CD8-positive, alpha-beta memory T cell (primary cell): ENCODE data around the gene ALPK1. TPM values are rescaled to one million over a fixed set of nuclear protein-coding genes. Genes with fewer than 3 reads are reported as not detected.
"Not testable (repeated sequence)": the region's sequence is repeated elsewhere in the genome, so short reads cannot be mapped to it uniquely, and the experiment has no call there.

Experiments used
- CTCF ChIA-PET: fragments of 350-600 bp; sonication (Branson Sonifier 250); formaldehyde crosslinking; loops from one replicate; lab custom pipeline; 2021; ENCODE audit warnings: antibody characterized with exemption; lab: Charles Lee
- POLR2A ChIA-PET: fragments of 350-600 bp; sonication (Branson Sonifier 250); formaldehyde crosslinking; loops from one replicate; lab custom pipeline; 2021; ENCODE audit warnings: antibody characterized with exemption; lab: Charles Lee
- DNase-seq, 5 donors: peaks; one replicate each; pipeline versions ENCODE4 v3.0.0 to v3.0.0-alpha.2; 2020 to 2022; ENCODE audit warnings: mixed read lengths in 1 of 5
- H3K27ac ChIP-seq: one replicate; pipeline ENCODE4 v1.7.0; 2013; ENCODE audit warnings: low read depth, mild to moderate bottlenecking, low read length, moderate library complexity
- H3K27me3 ChIP-seq: 2 replicates; pipeline ENCODE4 v1.7.0; 2013; ENCODE audit warnings: low read length, mild to moderate bottlenecking; ENCODE audit not compliant: insufficient read depth, poor library complexity, severe bottlenecking
- H3K36me3 ChIP-seq: 2 replicates; pipeline ENCODE4 v1.7.0; 2013; ENCODE audit warnings: mild to moderate bottlenecking, low read length, moderate library complexity; ENCODE audit not compliant: insufficient read depth
- H3K4me1 ChIP-seq: 2 replicates; pipeline ENCODE4 v1.7.0; 2013; ENCODE audit warnings: mild to moderate bottlenecking, low read length, moderate library complexity; ENCODE audit not compliant: insufficient read depth
- H3K4me3 ChIP-seq: 2 replicates; pipeline ENCODE4 v1.7.0; 2013; ENCODE audit warnings: mild to moderate bottlenecking, low read length
- H3K9me3 ChIP-seq: 2 replicates; pipeline ENCODE4 v1.7.0; 2013; ENCODE audit warnings: mild to moderate bottlenecking, low read length
- H3K27ac Mint-ChIP-seq, 8 donors: one replicate each; pipeline ENCODE4 v1.8.0; 2020 to 2021; ENCODE audit warnings: mixed read lengths in 8 of 8, mild to moderate bottlenecking in 6 of 8, inconsistent platforms in 3 of 8, moderate library complexity in 3 of 8
- H3K27me3 Mint-ChIP-seq, 2 donors: one replicate each; pipeline ENCODE4 v1.8.0; 2020 to 2021; ENCODE audit warnings: mixed read lengths in 2 of 2, mild to moderate bottlenecking in 1 of 2, moderate library complexity in 1 of 2
- H3K36me3 Mint-ChIP-seq, 3 donors: one replicate each; pipeline ENCODE4 v1.8.0; 2020 to 2021; ENCODE audit warnings: mixed read lengths in 3 of 3, inconsistent platforms in 1 of 3, mild to moderate bottlenecking in 1 of 3
- H3K4me1 Mint-ChIP-seq, 3 donors: one replicate each; pipeline ENCODE4 v1.8.0; 2020 to 2021; ENCODE audit warnings: mixed read lengths in 3 of 3, inconsistent platforms in 1 of 3, mild to moderate bottlenecking in 1 of 3
- H3K4me3 Mint-ChIP-seq, 7 donors: one replicate each; pipeline ENCODE4 v1.8.0; 2020 to 2021; ENCODE audit warnings: mixed read lengths in 7 of 7, mild to moderate bottlenecking in 6 of 7, moderate library complexity in 4 of 7, inconsistent platforms in 2 of 7
- H3K9me3 Mint-ChIP-seq, 5 donors: one replicate each; pipeline ENCODE4 v1.8.0; 2020 to 2022; ENCODE audit warnings: mixed read lengths in 5 of 5, mild to moderate bottlenecking in 3 of 5, moderate library complexity in 2 of 5, inconsistent platforms in 1 of 5
- polyA plus RNA-seq: library from polyadenylated mRNA; unstranded; fragments of 300-500 nt; fragmentation: Illumina TruSeq; gene quantifications from one replicate; pipeline ENCODE4 v1.2.3, GENCODE V29; 2021
- total RNA-seq, 2 experiments: library from RNA; stranded (reverse); gene quantifications; one replicate each; pipeline ENCODE4 v1.2.3, GENCODE V29; 2021

The ALPK1 gene
- total and polyA plus RNA-seq, 3 experiments from 2014 or later: 1.1 to 3.1 (median 2.5) TPM

DNA sequence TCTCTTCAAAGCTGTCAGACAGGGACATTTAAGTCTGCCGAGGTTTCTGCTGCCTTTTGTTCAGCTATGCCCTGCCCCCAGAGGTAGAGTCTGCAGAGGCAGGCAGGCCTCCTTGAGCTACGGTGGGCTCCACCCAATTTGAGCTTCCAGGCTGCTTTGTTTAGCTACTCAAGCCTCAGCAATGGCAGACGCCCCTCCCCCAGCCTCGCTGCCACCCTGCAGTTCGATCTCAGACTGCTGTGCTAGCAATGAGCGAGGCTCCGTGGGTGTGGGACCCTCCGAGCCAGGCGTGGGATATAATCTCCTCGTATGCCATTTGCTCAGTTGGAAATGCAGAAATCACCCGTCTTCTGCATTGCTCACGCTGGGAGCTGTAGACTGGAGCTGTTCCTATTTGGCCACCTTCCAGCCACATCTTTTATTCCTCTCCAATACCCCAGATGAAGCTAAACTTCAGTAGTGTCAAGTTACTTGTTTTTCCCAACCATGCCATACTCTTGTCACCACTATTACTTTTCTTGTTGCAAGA, 12.2 kb downstream of the ALPK1 start:
- H3K9me3 Mint-ChIP-seq, H3K9me3 ChIP-seq, H3K36me3 ChIP-seq, H3K27me3 ChIP-seq, H3K4me1 ChIP-seq, H3K4me3 ChIP-seq, H3K27ac ChIP-seq, H3K27me3 Mint-ChIP-seq, H3K36me3 Mint-ChIP-seq: not testable (repeated sequence)
- ChIA-PET CTCF (interaction anchor here (1.0 to 1.7 kb wide), 4 partner anchors 9 to 95 kb away, joined by 3 to 5 read pairs (median 4); partner anchors contain the start of gene TIFA), POLR2A (interaction anchor here (1.2 kb wide), 1 partner anchor 23 kb away, joined by 3 read pairs; no protein-coding TSS in a partner anchor)
- Mint-ChIP-seq H3K4me3 (peak overlapping the region in 4 of 7 donors; percentile 19 to 40 (median 35)), H3K27ac (peak overlapping the region in 1 of 8 donors; percentile 68), H3K4me1 (peaks cover 0 to 15% (median 5%) of the 10 kb centered on the region in 3 donors)
- DNase-seq: peak in 1 of 5 donors; percentile 78

DNA sequence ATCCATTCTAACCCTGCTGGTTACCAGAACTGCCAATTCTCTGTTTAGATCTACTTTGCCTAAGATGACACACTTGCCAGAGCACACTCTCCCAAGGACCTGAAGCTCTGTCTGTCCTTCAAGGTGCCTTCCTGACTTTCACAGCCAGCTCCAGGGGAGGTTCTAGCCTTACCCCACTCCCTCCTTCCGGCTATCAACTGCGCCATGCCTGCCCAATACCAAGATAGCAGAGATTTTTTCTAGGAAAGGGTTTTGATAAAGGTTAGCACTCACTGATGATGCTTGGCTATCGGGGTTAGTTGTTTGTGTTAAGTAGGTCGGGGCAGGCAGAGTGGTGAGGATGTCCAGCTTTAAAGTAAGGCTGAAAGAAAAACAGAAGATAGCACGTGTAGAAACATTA, 14.3 kb downstream of the ALPK1 start:
- no peaks in the 10 kb centered on the region for H3K27me3 Mint-ChIP-seq
- Histone ChIP-seq H3K4me3 (no peak overlapping the region), H3K9me3 (no peaks in the 10 kb centered on the region), H3K27me3 (no peaks in the 10 kb centered on the region), H3K4me1 (peaks cover 5% of the 10 kb centered on the region), H3K36me3 (no peaks in the 10 kb centered on the region), H3K27ac (no peak overlapping the region)
- CTCF ChIA-PET: no interaction called here
- POLR2A ChIA-PET: no interaction called here
- no peak for DNase-seq
- no peaks in the 10 kb centered on the region for H3K9me3 Mint-ChIP-seq
- H3K4me3 Mint-ChIP-seq: no peak overlapping the region
- H3K27ac Mint-ChIP-seq: peak overlapping the region in 1 of 8 donors; percentile 1
- peaks cover 0 to 5% (median 3%) of the 10 kb centered on the region in 3 donors for H3K36me3 Mint-ChIP-seq
- peaks cover 0 to 15% (median 5%) of the 10 kb centered on the region in 3 donors for H3K4me1 Mint-ChIP-seq

DNA sequence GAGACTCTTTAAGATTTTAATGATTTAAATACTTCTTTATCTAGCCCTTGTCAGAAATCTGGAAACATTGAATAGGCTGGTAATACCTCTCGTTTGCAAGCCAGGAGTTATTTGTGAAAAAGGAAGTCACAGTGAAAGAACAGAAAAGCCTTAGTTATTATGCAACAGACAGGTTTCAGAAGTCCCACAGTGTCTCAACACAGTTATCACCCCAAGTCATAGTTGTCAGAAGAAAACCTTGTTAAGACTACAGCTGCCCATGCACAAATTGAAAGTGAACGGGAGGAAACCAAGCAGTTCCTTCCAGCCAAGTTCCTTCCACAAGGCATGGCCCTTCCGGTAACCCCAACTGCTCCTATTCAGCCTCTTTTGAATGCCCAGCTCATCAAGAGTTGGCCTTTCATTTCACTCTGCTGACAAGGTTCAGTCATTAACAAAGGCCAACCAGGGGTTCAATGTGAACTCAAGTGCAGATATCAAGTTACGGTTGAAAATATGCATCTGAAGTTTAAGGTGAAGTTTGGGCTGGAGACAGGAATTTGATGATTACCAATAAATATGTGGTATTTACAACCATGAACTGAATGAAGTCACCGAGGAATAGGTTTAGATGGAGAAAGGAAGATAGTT, 15.6 kb downstream of the ALPK1 start:
- Histone ChIP-seq H3K27me3 (no peaks in the 10 kb centered on the region), H3K4me3 (no peak overlapping the region), H3K36me3 (no peaks in the 10 kb centered on the region), H3K9me3 (no peaks in the 10 kb centered on the region), H3K27ac (no peak overlapping the region), H3K4me1 (peaks cover 5% of the 10 kb centered on the region)
- CTCF ChIA-PET: no interaction called here
- no peaks in the 10 kb centered on the region for H3K27me3 Mint-ChIP-seq
- no peak overlapping the region for H3K27ac Mint-ChIP-seq
- no peaks in the 10 kb centered on the region for H3K9me3 Mint-ChIP-seq
- H3K4me3 Mint-ChIP-seq: no peak overlapping the region
- peaks cover 0 to 5% (median 3%) of the 10 kb centered on the region in 3 donors for H3K36me3 Mint-ChIP-seq
- DNase-seq: no peak
- POLR2A ChIA-PET: no interaction called here
- H3K4me1 Mint-ChIP-seq: peaks cover 0 to 15% (median 5%) of the 10 kb centered on the region in 3 donors

GRCh38 chr4:112315446-112315845, 18.3 kb downstream of the ALPK1 start:
- ChIA-PET POLR2A (no interaction called here), CTCF (no interaction called here)
- peaks cover 0 to 5% (median 0%) of the 10 kb centered on the region in 3 donors for H3K36me3 Mint-ChIP-seq
- H3K4me1 ChIP-seq: peaks cover 5% of the 10 kb centered on the region
- no peaks in the 10 kb centered on the region for H3K27me3 ChIP-seq
- H3K4me3 ChIP-seq: no peak overlapping the region
- H3K9me3 Mint-ChIP-seq: no peaks in the 10 kb centered on the region
- H3K27me3 Mint-ChIP-seq: no peaks in the 10 kb centered on the region
- no peak overlapping the region for H3K27ac ChIP-seq
- H3K4me1 Mint-ChIP-seq: peaks cover 0 to 6% (median 4%) of the 10 kb centered on the region in 3 donors
- H3K4me3 Mint-ChIP-seq: no peak overlapping the region
- DNase-seq: no peak
- no peaks in the 10 kb centered on the region for H3K9me3 ChIP-seq
- H3K27ac Mint-ChIP-seq: no peak overlapping the region
- H3K36me3 ChIP-seq: no peaks in the 10 kb centered on the region

DNA sequence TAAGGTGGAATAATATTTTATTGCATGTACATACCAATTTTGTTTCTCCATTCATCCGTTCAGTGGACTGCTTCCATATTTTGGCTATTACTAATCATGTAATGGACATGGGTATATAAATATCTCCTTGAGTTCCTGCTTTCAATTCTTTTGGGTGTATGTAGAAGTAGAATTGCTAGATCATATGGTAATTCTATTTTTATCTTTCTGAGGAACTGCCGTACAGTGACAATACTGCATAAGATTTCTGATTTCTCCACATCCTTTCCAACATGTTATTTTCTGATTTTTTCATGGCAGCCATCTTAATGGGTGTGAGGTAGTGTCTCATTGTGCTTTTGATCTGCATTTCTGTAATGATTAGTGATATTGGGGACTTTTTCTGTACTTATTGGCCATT, 19.2 kb downstream of the ALPK1 start:
- H3K4me3 Mint-ChIP-seq: no peak overlapping the region
- ChIA-PET CTCF (no interaction called here), POLR2A (no interaction called here)
- Histone ChIP-seq H3K27ac (no peak overlapping the region), H3K4me1 (peaks cover 5% of the 10 kb centered on the region), H3K36me3 (no peaks in the 10 kb centered on the region), H3K9me3 (no peaks in the 10 kb centered on the region), H3K27me3 (no peaks in the 10 kb centered on the region), H3K4me3 (no peak overlapping the region)
- H3K9me3 Mint-ChIP-seq: no peaks in the 10 kb centered on the region
- DNase-seq: no peak
- H3K36me3 Mint-ChIP-seq: peaks cover 0 to 5% (median 0%) of the 10 kb centered on the region in 3 donors
- H3K27me3 Mint-ChIP-seq: peaks cover 0 to 2% of the 10 kb centered on the region in 2 donors
- H3K4me1 Mint-ChIP-seq: peaks cover 0 to 10% (median 4%) of the 10 kb centered on the region in 3 donors
- H3K27ac Mint-ChIP-seq: no peak overlapping the region

- H3K9me3 Mint-ChIP-seq: no peaks in the 10 kb centered on the region
- POLR2A ChIA-PET: no interaction called here
- peaks cover 0 to 4% of the 10 kb centered on the region in 2 donors for H3K27me3 Mint-ChIP-seq
- peaks cover 5 to 19% (median 12%) of the 10 kb centered on the region in 3 donors for H3K4me1 Mint-ChIP-seq
- no peak overlapping the region for H3K27ac ChIP-seq
- CTCF ChIA-PET: interaction anchor here (1.1 to 1.6 kb wide), 2 partner anchors 9 to 10 kb away, joined by 3 to 5 read pairs; no protein-coding TSS in a partner anchor
- no peaks in the 10 kb centered on the region for H3K36me3 ChIP-seq
- H3K4me3 ChIP-seq: no peak overlapping the region
- H3K27me3 ChIP-seq: no peaks in the 10 kb centered on the region
- H3K4me1 ChIP-seq: peaks cover 4% of the 10 kb centered on the region
- peak overlapping the region in 1 of 8 donors; percentile 2 for H3K27ac Mint-ChIP-seq
- H3K4me3 Mint-ChIP-seq: peak overlapping the region in 1 of 7 donors; percentile 60
- no peaks in the 10 kb centered on the region for H3K9me3 ChIP-seq
- DNase-seq: no peak
- H3K36me3 Mint-ChIP-seq: peaks cover 0 to 5% (median 0%) of the 10 kb centered on the region in 3 donors
Measured at GRCh38 chr4:112318239-112319142, 21.3 kb downstream of the ALPK1 start.

DNA sequence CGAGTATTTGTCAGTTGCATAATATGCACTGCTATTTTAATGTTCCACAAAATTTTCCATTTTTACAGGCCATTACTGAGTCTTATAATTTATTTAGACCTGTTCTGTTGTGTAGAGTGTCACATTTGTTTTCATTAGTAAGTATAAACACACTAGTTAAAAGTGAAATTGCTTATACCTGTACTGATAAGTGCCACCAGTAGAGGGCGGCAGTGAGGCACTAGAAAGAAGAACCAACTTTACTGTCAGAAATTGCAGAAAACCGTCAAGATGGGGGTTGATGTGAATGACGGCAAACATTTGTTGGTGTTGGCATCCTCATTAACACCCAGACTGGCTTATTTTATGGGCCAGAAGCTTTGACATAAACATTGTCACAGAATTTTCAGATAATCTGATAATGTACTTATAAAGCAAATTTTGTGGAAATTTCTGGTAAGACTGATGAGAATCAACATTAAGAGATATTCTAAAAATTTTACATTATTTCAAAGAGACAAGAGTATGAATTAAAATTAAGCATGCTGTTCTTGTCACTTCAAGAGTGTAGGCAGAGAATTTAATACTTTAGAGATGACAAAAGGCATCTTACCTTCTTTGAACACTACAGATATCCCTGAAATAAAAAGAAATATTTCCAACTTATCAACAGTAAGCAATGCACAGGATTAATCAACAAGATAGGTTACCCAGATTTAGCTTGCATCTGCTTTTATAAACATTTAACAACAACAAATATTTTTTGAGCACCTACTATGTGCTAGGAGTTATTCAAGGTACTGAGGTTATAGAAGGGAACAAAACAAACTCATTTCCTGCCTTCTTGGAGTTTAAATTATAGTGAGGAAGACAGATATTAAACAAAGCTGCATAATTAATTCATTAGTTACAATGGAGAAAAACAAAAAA, 24.9 kb downstream of the ALPK1 start:
- peaks cover 5 to 19% (median 12%) of the 10 kb centered on the region in 3 donors for H3K4me1 Mint-ChIP-seq
- Histone ChIP-seq H3K27me3 (no peaks in the 10 kb centered on the region), H3K4me3 (no peak overlapping the region), H3K27ac (no peak overlapping the region), H3K9me3 (no peaks in the 10 kb centered on the region), H3K36me3 (no peaks in the 10 kb centered on the region), H3K4me1 (peaks cover 4% of the 10 kb centered on the region)
- peak overlapping the region in 4 of 7 donors; percentile 18 to 53 (median 42) for H3K4me3 Mint-ChIP-seq
- peaks cover 0 to 4% of the 10 kb centered on the region in 2 donors for H3K27me3 Mint-ChIP-seq
- DNase-seq: peak; percentile 57 to 82 (median 66)
- POLR2A ChIA-PET: interaction anchor here (0.6 kb wide), 1 partner anchor 48 kb away, joined by 3 read pairs; no protein-coding TSS in a partner anchor
- H3K27ac Mint-ChIP-seq: no peak overlapping the region
- CTCF ChIA-PET: interaction anchor here (0.6 to 2.2 kb wide), 11 partner anchors 8 to 286 kb away, joined by 3 to 15 read pairs (median 3); partner anchors contain the start of gene TIFA
- H3K9me3 Mint-ChIP-seq: no peaks in the 10 kb centered on the region
- peaks cover 0 to 3% (median 0%) of the 10 kb centered on the region in 3 donors for H3K36me3 Mint-ChIP-seq
